Measurements from ENCODE around the gene GPR132. TPM values are rescaled to one million over a fixed set of nuclear protein-coding genes. Genes with fewer than 3 reads are reported as not detected.

Gene GPR132, protein sequence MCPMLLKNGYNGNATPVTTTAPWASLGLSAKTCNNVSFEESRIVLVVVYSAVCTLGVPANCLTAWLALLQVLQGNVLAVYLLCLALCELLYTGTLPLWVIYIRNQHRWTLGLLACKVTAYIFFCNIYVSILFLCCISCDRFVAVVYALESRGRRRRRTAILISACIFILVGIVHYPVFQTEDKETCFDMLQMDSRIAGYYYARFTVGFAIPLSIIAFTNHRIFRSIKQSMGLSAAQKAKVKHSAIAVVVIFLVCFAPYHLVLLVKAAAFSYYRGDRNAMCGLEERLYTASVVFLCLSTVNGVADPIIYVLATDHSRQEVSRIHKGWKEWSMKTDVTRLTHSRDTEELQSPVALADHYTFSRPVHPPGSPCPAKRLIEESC
- total RNA-seq = not detected

DNA sequence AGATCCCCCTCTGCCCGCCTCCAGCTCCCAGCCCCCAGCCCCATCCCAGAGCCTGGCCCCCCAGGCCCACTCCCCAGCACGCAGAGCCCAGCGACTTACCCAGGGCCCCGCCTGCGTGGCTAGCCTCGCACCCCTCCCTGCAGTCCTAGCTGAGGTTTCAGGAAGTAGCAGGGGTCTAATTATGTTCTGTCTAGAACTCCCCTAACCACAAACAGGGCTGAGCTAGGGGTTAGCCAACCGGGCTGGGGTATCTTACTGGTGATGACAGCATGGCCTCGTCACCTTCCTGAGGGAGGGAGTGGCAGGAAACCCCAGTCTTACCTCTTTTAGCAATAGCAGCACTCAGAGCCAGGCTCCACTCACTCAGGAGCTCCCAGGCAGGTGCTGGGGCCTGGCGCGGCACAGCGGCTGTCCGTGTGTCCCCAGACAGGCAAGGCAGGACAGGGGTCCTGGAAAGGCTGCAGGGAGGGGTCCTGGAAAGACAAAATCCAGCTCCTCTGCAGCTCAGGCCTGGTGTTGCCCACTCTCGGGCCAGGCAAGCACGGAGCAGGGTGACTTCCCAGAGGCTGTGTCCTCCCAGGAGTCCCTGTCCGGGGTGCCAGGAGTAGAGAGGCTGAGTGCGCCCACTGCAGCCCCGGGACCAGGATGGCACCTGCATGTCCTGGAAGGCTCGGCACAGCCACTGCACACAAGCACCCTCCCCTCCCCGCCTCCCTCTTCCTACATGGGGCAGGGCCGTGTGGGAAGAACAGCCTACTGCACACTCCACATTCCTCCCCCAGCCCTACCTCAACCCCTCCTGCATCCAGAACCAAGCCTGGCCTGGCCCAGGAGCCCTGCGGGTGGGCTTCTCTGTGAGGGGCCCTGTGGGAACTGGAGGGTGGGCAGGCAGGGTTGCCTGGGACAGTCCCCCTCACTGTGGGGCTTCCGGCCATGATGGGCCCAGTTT, at the start of gene GPR132:
TSS of gene GPR132 (minus strand) at position 151 of the 949 bp plus-strand sequence. CDS start 10,010 bp downstream, outside the sequence.

DNA sequence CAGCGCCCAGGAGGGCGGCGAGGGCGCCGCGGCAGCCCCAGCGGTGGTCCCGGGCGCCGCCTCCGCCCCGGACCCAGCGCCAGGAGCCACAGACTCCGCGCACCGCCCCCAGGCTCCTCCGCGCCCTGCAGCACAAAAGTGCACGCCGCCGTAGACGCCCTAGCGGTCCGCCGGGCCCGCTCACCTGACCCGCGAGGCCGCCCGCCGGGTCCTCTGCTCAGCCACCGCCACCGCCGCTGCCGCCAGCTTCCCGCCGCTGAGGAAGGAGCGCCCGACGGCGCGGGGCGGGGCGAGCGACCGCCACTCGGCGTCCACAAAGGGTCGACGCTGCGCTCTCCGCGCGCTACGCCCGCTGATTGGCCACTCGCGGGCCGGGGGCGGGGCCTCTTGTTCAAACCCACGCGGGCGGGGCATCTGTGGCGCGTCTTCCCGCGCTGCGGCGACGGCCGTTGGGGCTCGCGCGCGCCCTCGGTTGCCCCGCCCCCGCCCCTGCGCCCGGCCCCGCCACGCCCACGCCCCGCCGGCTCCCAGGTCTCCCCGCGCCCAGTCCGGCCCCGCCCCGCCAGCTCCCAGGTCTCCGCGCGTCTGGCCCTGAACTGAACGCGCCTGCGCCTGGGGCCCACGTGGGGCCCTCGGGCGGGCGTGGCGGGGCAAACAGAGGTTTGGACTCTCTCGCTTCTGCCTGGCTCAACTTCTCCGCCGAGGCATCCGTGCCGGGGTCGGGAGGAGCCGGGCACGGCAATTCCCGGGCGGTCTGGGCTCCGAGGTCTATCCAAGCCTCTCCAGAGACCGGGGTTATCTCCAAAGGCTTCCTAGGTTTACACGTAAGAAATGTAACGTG, 44.2 kb downstream of the GPR132 start, which contains the start of gene CDCA4:
TSS of gene CDCA4 (minus strand) at position 269 of the 841 bp plus-strand sequence. CDS start 9,154 bp downstream, outside the sequence.

Small RNA genes within 50 kb of the gene (small RNA-seq; reads per million reads assigned to genes)
- 0 reads per million in 2 donors for gene AL512356.2

Other genes starting within 250 kb of the GPR132 start
- gene CEP170B, start 200.2 kb downstream of the GPR132 start, total RNA-seq = 10 to 100 TPM; 12.0 to 16.0 TPM
- gene PLD4, start 140.6 kb downstream of the GPR132 start, total RNA-seq = under 1 TPM in 1 of 2 donors, not detected in 1; 0.33 TPM
- 1 to 10 TPM; 3.7 to 4.5 TPM for gene AHNAK2, start 87.1 kb downstream of the GPR132 start, total RNA-seq
- 1 to 10 TPM; 9.3 to 10.0 TPM for gene CLBA1, start 79.6 kb downstream of the GPR132 start, total RNA-seq
- gene CDCA4, start 44.3 kb downstream of the GPR132 start, total RNA-seq = 10 to 100 TPM; 12.7 to 44.6 TPM
- gene JAG2, start 103.3 kb upstream of the GPR132 start, total RNA-seq = 1 to 10 TPM in 1 of 2 donors, under 1 TPM in 1; 0.67 to 1.0 TPM
- gene NUDT14, start 115.9 kb upstream of the GPR132 start, total RNA-seq = 10 to 100 TPM; 13.7 to 34.8 TPM
- gene BTBD6, start 183.1 kb upstream of the GPR132 start, total RNA-seq = 10 to 100 TPM; 34.4 to 41.3 TPM
- gene BRF1, start 235.6 kb upstream of the GPR132 start, total RNA-seq = 10 to 100 TPM; 26.6 to 34.8 TPM
- 10 to 100 TPM; 30.3 to 45.4 TPM for gene PACS2, start 249.3 kb upstream of the GPR132 start, total RNA-seq

All from melanocyte of skin (primary cell).